Sigmoid colon (tissue), 7 donors: ENCODE results near the gene MEF2D. TPM values are rescaled to one million over a fixed set of nuclear protein-coding genes. Genes with fewer than 3 reads are reported as not detected.
A peak's percentile ranks its signal among the peaks of the same experiment; 100 is the strongest.

ENCODE experiments used
- DNase-seq: peaks from one replicate; pipeline ENCODE4 v3.0.0-alpha.2; 2019
- H3K27ac ChIP-seq, 4 donors: fragments of 200-600 bp; sonication (generic); one replicate each; pipeline ENCODE4 v1.5.1; 2016 to 2019; ENCODE audit warnings: mild to moderate bottlenecking in 1 of 4
- H3K27me3 ChIP-seq, 3 donors: fragments of 200-600 bp; sonication (generic); one replicate each; pipeline ENCODE4 v1.5.1; 2019; ENCODE audit warnings: mild to moderate bottlenecking in 1 of 3
- H3K36me3 ChIP-seq, 4 donors: fragments of 200-600 bp; sonication (generic); one replicate each; pipeline ENCODE4 v1.5.1; 2016 to 2019
- H3K4me1 ChIP-seq, 4 donors: fragments of 200-600 bp; sonication (generic); one replicate each; pipeline ENCODE4 v1.5.1; 2017 to 2019
- H3K4me3 ChIP-seq, 4 donors: fragments of 200-600 bp; sonication (generic); one replicate each; pipeline ENCODE4 v1.5.1; 2017 to 2019; ENCODE audit warnings: mild to moderate bottlenecking in 2 of 4, moderate library complexity in 1 of 4
- H3K9me3 ChIP-seq, 4 donors: fragments of 200-600 bp in 3 of 4; sonication (generic) in 3 of 4; one replicate each; pipeline versions ENCODE4 v1.5.1 to v1.6.1; 2013 to 2019
- CTCF ChIP-seq, 4 experiments: fragments of 450-650 bp in 3 of 4; fragments of 200-600 bp in 1 of 4; IDR thresholded peaks; one replicate each; pipeline ENCODE4 v1.5.1; 2016 to 2019; ENCODE audit warnings: antibody characterized with exemption in 4 of 4, mild to moderate bottlenecking in 3 of 4, moderate library complexity in 2 of 4
- EP300 ChIP-seq, 4 donors: sonication (generic); formaldehyde crosslinking; IDR thresholded peaks; one replicate each; pipeline ENCODE4 v1.6.1; 2017; ENCODE audit warnings: antibody characterized with exemption in 4 of 4
- POLR2A ChIP-seq, 2 donors: fragments of 450-650 bp; IDR thresholded peaks; one replicate each; pipeline ENCODE4 v1.6.1; 2016; ENCODE audit warnings: antibody characterized with exemption in 2 of 2, mild to moderate bottlenecking in 2 of 2, moderate library complexity in 2 of 2
- POLR2AphosphoS5 ChIP-seq, 4 donors: sonication (generic); formaldehyde crosslinking; IDR thresholded peaks; one replicate each; pipeline ENCODE4 v1.6.1; 2017; ENCODE audit warnings: antibody characterized with exemption in 4 of 4
- WGBS, 2 donors: extraction: QIAGEN DNeasy Blood & Tissue Kit; methylation state at CpG; one replicate each; pipeline ENCODE4 v1.1.7; 2013; 5-methylcytosine and 5-hydroxymethylcytosine counted together
- intact Hi-C: fragments of 100-400 bp; cut with DNase I; formaldehyde crosslinking; loops from one replicate; pipeline ENCODE4 v1.15.1; 2023
- polyA plus RNA-seq, 3 donors: library from polyadenylated mRNA; stranded (reverse); fragments of 200-250 nt; gene quantifications; one replicate each; pipeline ENCODE4 v1.2.3, GENCODE V29; 2013
- total RNA-seq, 4 donors: library from RNA; depleted of rRNA; stranded (reverse); fragments of >200 nt; gene quantifications; one replicate each; pipeline ENCODE4 v1.1.0, GENCODE V29; 2016
- donor health status: healthy with polysubstance abuse.
- donor health status: Bipolar disorder and iron deficiency.
- donor health status: healthy.

MEF2D gene
- total and polyA plus RNA-seq, 7 donors: 13.2 to 61.6 (median 39.8) TPM

- 64 to 76% methylated on average over 5 of the region's 5 CpGs for WGBS, 2 donors
- Histone ChIP-seq H3K9me3 (no peaks in the 10 kb centered on the region), H3K36me3 (peaks cover 0 to 6% (median 0%) of the 10 kb centered on the region in 4 donors), H3K27ac (peak overlapping the region; percentile 98 to 100 (median 100)), H3K27me3 (no peaks in the 10 kb centered on the region), H3K4me1 (peaks cover 0 to 79% (median 77%) of the 10 kb centered on the region in 4 donors), H3K4me3 (peak overlapping the region; percentile 89 to 100 (median 95))
- intact Hi-C loops: no loop called here
- DNase-seq: peak; percentile 72
- TF ChIP-seq CTCF (IDR thresholded peaks at IDR 0.05): no peak
- TF ChIP-seq POLR2AphosphoS5 (IDR thresholded peaks at IDR 0.05): peak in 3 of 4 donors; percentile 29 to 51 (median 29)
Observed at GRCh38 chr1:156497743-156498431, 2.7 kb downstream of the MEF2D start.

GRCh38 chr1:156497078-156497742 is 3.4 kb downstream of the MEF2D start:
- Histone ChIP-seq H3K4me3 (peak overlapping the region in 3 of 4 donors; percentile 89 to 97 (median 93)), H3K27me3 (no peaks in the 10 kb centered on the region), H3K9me3 (no peaks in the 10 kb centered on the region), H3K4me1 (peaks cover 0 to 80% (median 77%) of the 10 kb centered on the region in 4 donors), H3K27ac (peak overlapping the region; percentile 98 to 100 (median 100)), H3K36me3 (peaks cover 0 to 6% (median 0%) of the 10 kb centered on the region in 4 donors)
- WGBS, 2 donors: 33 to 55% methylated on average over 11 of the region's 11 CpGs
- peak in 2 of 4 donors; percentile 19 to 63 for TF ChIP-seq POLR2AphosphoS5 (IDR thresholded peaks at IDR 0.05)
- peak in 1 of 4 donors; percentile 22 for TF ChIP-seq EP300 (IDR thresholded peaks at IDR 0.05)
- TF ChIP-seq POLR2A (IDR thresholded peaks at IDR 0.05): peak in 1 of 2 donors; percentile 30
- TF ChIP-seq CTCF (IDR thresholded peaks at IDR 0.05): no peak
- intact Hi-C loops: no loop called here
- DNase-seq: peak; percentile 68

GRCh38 chr1:156496211-156496761 is 4.3 kb downstream of the MEF2D start:
- intact Hi-C loops: no loop called here
- H3K4me1 ChIP-seq: peaks cover 0 to 81% (median 78%) of the 10 kb centered on the region in 4 donors
- H3K9me3 ChIP-seq: no peaks in the 10 kb centered on the region
- WGBS, 2 donors: 55 to 73% methylated on average over 10 of the region's 10 CpGs
- TF ChIP-seq EP300 (IDR thresholded peaks at IDR 0.05) (no peak), CTCF (IDR thresholded peaks at IDR 0.05) (no peak), POLR2AphosphoS5 (IDR thresholded peaks at IDR 0.05) (no peak), POLR2A (IDR thresholded peaks at IDR 0.05) (no peak)
- peak overlapping the region; percentile 98 to 100 (median 100) for H3K27ac ChIP-seq
- DNase-seq: no peak
- H3K27me3 ChIP-seq: no peaks in the 10 kb centered on the region
- H3K36me3 ChIP-seq: peaks cover 0 to 6% (median 0%) of the 10 kb centered on the region in 4 donors
- H3K4me3 ChIP-seq: peak overlapping the region in 3 of 4 donors; percentile 89 to 97 (median 93)

GRCh38 chr1:156495401-156496140 is 5.0 kb downstream of the MEF2D start:
- WGBS, 2 donors: 70 to 74% methylated on average over 9 of the region's 9 CpGs
- intact Hi-C loops: no loop called here
- Histone ChIP-seq H3K9me3 (no peaks in the 10 kb centered on the region), H3K36me3 (peaks cover 0 to 6% (median 0%) of the 10 kb centered on the region in 4 donors), H3K4me3 (peak overlapping the region in 1 of 4 donors; percentile 97), H3K4me1 (peaks cover 0 to 88% (median 85%) of the 10 kb centered on the region in 4 donors), H3K27ac (peak overlapping the region; percentile 98 to 100 (median 100)), H3K27me3 (no peaks in the 10 kb centered on the region)
- peak; percentile 84 for DNase-seq
- no peak for TF ChIP-seq POLR2A (IDR thresholded peaks at IDR 0.05)
- peak in 2 of 4 donors; percentile 21 to 23 for TF ChIP-seq POLR2AphosphoS5 (IDR thresholded peaks at IDR 0.05)
